GM12892 (cell line): ENCODE measurements around the gene SLC25A13.
A peak's percentile ranks its signal among the peaks of the same experiment; 100 is the strongest.
"Not testable (repeated sequence)": the region's sequence is repeated elsewhere in the genome, so short reads cannot be mapped to it uniquely, and the experiment has no call there.

Source experiments
- DNase-seq: peaks from one replicate; pipeline ENCODE4 v3.0.0; 2011; ENCODE audit not compliant: insufficient read length
- FAIRE-seq: peaks from 2 replicates; lab custom pipeline; 2011; peaks lifted over from hg19 to GRCh38; lab: Jason Lieb, UNC
- POLR2A ChIP-seq: IDR thresholded peaks from 2 replicates; pipeline ENCODE4 v1.6.1; 2011; ENCODE audit warnings: low read depth, low read length, control low read depth
- POLR2AphosphoS5 ChIP-seq: IDR thresholded peaks from 2 replicates; pipeline ENCODE4 v1.6.1; 2011; ENCODE audit warnings: low read depth, low read length, control low read depth
- TAF1 ChIP-seq: IDR thresholded peaks from 2 replicates; pipeline ENCODE4 v1.6.1; 2011; ENCODE audit warnings: low read depth, mild to moderate bottlenecking, control low read depth, low read length, borderline replicate concordance

Gene SLC25A13

DNA sequence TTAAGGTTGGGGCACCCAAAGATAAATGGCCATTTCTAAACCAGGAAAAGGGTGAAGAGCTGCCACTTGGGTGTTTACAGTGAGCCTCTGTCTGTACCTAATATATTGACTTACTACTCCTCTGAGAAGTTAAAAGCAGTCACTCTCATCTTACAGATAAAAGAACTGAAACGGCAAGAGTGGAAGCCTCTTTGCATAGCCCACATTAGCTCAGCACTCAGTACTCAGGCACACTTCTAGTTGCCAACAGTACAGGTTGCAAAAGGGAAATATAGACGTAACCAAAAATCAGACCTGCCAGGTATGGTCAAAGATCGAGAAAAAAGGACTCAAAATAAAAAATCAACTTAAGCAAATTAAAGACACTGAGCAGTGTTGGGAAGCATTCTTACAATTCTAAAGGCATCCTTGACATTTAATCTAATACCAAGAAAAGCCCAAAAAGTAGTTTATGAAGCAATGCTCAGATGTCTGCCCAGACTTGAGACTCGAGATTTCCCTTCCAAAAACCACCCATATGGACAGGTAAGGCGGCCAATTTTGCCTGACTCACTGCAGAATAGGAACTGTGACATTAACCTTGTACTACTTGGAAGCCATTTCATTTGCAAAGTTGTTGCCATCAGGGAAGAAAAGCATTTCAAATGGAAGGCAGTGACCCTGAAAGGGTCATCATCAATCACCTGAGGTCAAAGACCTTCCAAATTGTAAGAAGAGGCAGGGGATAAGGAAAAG, 139.3 kb downstream of the SLC25A13 start:
- TF ChIP-seq TAF1 (no peak), POLR2AphosphoS5 (no peak), POLR2A (no peak)
- FAIRE-seq (peak; percentile 36), DNase-seq (no peak)

DNA sequence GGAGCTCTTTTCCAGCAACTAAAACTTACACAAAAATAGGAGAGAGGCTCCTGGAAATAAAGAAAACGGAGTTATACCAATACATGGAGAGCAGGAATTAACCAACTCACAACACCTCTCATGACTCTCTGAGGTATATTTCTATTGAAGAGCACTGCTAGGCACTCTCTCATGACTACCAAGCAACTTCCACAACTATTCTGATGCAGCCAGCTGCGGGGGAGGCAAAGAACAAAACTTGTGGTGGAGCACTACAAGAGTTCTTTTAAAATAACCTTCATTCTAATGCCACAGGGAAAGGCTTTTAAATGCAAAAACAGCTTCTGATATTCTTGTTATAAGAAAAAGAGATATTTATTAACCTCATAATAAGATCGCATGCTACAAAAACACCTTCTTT, 140.7 kb downstream of the SLC25A13 start:
- FAIRE-seq: no peak
- DNase-seq: no peak

DNA sequence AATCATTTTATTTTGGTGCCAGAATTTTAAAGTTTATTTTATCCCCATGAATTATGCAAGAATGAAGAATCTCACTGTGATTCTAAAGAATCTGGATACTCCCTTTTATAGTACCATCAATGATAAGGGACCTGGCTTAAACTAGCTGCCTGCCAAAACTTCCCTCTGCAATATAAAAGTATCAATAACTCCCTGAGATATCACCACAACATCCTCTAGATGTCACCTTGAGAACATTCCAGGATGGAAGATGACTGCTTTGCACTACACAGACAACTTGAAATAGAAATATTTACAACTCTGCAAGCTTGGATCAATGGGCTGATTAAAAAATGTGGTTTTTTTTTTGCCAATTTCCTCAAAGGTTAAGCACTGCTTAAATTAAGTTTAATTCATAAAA, 142.1 kb downstream of the SLC25A13 start:
- DNase-seq (no peak), FAIRE-seq (no peak)
- no peak for TF ChIP-seq POLR2AphosphoS5
- no peak for TF ChIP-seq POLR2A
- TF ChIP-seq TAF1: no peak

More for the DNA sequence above, 140.7 kb downstream of the SLC25A13 start:
- TF ChIP-seq POLR2AphosphoS5 (no peak), TAF1 (no peak), POLR2A (no peak)

DNA sequence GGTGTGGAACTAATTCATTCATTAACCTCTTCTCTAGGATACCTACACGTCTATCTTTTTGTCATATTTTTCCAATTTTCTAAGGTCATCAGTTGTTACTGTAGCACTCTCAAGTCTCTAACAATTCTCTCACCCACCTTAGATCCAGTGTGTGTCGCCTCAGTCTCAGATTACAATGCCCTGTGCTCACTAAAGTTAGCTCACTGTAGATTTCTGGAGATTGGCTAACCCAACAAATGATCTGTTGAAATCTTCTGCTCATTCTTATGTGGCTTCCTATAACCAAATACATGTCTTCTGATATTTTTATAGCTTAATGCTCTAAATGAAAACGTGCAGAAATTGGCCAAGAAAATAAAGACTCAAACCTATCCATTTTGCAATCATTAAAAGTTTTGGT, 142.6 kb downstream of the SLC25A13 start:
- FAIRE-seq: peak; percentile 21
- TF ChIP-seq TAF1 (no peak), POLR2AphosphoS5 (no peak), POLR2A (no peak)
- no peak for DNase-seq

DNA sequence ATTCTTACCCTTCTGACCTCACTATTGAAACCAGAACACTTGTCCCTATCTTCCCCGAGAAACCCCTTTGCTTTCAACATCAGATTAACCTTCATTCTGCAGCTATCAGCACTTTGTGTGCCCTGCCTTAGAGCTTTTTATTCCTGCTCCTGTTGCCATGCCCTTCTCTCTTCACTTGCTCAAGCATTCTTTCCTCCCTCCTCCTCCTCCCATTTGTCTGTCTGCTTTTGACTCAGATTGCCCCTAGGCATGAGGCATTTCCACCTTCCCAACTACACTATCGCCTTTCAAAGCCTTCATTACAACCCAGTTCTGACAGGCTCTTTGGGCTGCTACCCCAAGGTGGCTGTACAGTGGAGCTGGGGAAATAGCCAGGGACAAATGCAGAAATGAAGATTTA, 143.3 kb downstream of the SLC25A13 start:
- FAIRE-seq (no peak), DNase-seq (no peak)
- TF ChIP-seq POLR2A: no peak
- no peak for TF ChIP-seq TAF1

DNA sequence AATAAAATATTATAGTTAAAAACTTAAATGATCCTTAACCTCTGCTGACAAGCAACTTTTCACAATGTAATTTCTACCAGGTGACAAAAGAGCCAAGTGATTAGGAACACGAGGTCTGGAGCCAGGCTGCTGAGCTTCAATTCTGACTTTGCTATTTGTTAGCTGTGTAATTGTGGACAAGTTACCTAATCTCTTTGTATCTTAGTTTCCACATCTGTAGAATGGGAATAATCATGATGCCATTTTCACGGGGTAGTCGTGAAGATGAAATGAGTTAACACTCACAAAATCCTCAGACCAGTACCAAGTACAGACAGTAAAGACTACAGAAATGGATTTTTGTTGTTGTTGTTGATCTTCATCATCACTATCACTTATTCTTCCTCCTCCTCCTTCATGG, 144.5 kb downstream of the SLC25A13 start:
- FAIRE-seq: no peak
- DNase-seq: no peak
- TF ChIP-seq POLR2AphosphoS5 (no peak), POLR2A (no peak), TAF1 (no peak)

DNA sequence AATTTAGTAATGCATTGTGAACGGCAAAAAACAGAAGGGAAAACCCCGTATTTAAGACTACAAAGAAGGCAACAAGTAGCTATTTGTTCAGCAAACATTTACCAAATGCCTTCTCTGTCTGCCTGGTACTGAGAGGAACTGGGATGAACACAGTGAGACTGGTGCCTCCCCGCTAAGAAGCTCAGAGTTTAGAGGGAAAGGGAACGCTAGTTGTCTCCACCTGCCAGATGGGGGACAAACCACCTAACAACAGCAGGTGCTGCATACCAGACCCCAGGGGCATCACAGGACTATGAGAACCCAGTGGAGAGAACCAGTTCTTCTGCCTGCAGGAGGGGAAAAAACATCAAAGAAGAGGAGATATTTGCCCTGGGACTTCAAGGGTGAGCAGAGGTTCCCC, 147.1 kb downstream of the SLC25A13 start:
- FAIRE-seq: no peak
- DNase-seq: no peak
- TF ChIP-seq TAF1: no peak
- no peak for TF ChIP-seq POLR2A
- TF ChIP-seq POLR2AphosphoS5: no peak

DNA sequence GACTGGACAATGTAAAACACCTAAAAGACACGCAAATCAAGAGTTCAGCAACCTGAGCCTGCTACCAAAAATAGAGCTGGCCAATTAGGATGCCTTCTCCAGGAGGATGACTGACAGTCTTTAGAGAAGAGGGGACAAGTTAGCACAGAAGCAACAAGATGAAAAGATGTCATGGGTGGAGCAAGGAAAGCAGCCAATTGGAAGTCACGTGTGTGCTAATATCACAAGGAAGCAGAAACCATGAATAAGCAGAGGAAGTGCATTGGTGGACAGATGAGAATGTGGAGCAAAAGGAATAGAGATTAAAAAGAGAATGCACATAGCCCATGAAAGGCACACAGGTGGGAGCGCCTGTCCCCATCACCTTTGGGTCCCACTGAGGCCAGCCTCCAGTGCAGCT, 148.1 kb downstream of the SLC25A13 start:
- no peak for DNase-seq
- TF ChIP-seq POLR2AphosphoS5 (no peak), TAF1 (no peak), POLR2A (no peak)
- no peak for FAIRE-seq

DNA sequence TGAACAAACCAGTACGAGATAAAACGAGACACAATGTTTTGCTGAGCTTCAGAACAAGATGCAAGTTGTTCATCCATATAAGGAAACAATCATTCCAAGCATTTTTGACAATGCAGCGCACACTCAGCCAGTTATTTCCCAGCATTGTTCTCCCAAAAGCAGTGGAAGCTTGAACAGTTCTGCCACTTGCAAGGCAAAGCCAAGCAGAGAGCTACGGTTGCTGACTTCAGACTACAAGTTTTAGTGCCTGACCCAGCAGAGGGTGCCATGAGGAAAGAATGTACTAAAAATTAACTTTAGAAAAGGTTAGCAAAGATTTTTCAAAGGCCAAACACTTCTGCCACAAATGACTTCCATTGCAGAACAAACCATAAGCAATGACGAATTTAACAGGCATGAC, 152.5 kb downstream of the SLC25A13 start:
- FAIRE-seq: no peak
- no peak for DNase-seq
- TF ChIP-seq POLR2AphosphoS5 (no peak), TAF1 (no peak), POLR2A (no peak)

DNA sequence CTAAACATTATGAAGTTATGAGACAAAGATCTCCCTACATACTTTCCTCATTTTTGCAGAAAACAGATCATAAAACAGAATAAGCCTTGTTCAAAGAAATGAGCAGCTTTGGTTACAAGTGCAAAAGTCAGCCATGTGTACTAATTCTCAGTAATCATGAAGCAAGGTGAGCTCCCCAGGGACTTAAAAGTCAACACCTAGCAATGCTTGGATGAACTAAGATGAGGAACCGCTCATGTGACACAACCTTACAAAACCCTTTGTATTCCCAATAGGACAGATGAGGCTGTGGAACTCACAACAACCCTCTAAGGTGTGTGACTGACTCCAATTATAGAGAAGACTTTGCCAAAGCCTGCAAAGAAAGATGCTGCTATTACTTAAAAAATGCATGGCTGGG, 154.5 kb downstream of the SLC25A13 start:
- no peak for TF ChIP-seq TAF1
- TF ChIP-seq POLR2A: no peak
- TF ChIP-seq POLR2AphosphoS5: no peak
- no peak for FAIRE-seq

DNA sequence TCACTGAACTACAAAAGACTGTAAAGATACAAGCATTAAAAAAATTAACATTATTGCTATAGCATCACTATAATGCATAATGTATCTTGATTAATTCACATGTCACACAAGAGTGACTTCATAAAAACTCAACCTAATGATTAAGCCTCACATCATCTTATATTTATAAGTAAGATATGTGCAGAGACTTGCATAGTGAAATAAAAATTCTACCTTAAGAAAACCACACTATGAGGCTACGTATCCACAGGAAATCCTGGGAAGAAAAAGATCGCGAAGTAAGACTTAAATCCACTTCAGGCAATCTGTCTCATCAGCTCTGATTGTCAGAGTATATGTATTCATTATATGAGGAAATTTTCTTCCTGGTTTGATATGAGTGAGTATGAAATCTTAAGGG, 160.0 kb downstream of the SLC25A13 start:
- no peak for DNase-seq
- no peak for FAIRE-seq
- TF ChIP-seq TAF1 (no peak), POLR2A (no peak), POLR2AphosphoS5 (no peak)

More for the DNA sequence above, 154.5 kb downstream of the SLC25A13 start:
- DNase-seq: no peak

DNA sequence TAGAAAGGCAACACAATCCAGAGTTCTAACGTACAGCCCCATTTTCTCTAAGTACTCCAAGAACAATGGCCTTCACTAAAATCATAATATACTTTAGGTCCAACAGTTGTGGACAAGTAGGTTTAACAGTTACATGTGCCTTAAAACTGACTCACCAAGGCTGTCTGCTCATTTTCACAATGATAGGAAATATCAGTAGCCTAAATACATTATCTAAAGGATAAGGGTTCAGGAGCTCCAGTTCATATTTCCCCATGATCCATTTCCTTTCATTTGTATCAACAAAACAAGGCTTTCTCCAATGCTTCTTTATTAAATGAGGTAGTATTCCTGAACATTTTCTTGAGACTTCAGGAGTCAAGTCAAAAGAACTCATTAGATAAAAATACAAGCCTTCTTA, 164.0 kb downstream of the SLC25A13 start:
- DNase-seq (no peak), FAIRE-seq (no peak)
- TF ChIP-seq TAF1 (no peak), POLR2A (no peak), POLR2AphosphoS5 (no peak)

DNA sequence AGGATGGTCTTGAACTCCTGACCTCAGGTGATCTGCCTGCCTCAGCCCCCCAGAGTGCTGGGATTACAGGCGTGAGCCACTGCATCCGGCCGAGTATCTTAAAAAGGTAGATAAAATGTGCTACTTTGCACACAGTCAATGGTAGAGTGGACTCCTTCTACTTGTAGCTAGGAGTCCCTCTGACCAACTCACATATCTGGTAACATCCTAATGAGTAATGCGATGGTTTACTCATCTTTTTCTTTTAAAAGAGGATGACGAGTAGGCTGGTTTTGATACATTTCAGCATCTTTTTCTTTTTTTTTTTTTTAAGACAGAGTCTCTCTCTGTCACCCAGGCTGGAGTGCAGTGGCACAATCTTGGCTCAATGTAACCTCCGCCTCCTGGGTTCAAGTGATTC, 167.4 kb downstream of the SLC25A13 start:
- FAIRE-seq, DNase-seq: not testable (repeated sequence)
